Endothelial cell of umbilical vein (primary cell): ENCODE measurements around the gene CUX1. TPM values are rescaled to one million over a fixed set of nuclear protein-coding genes. Genes with fewer than 3 reads are reported as not detected.

Source experiments
- BruUV-seq: library from RNA; stranded (reverse); fragments of 400-500 nt; replicated peaks from 2 replicates; lab custom pipeline; 2021; lab: Mats Ljungman, UMichigan
- CTCF ChIA-PET: fragments of 300-600, 350-600 bp; sonication (Branson Sonifier 250); formaldehyde crosslinking; loops from one replicate; lab custom pipeline; 2021; ENCODE audit warnings: antibody characterized with exemption, inconsistent platforms; lab: Charles Lee
- POLR2A ChIA-PET: fragments of 300-600, 350-600 bp; sonication (Branson Sonifier 250); formaldehyde crosslinking; loops from one replicate; lab custom pipeline; 2021; ENCODE audit warnings: antibody characterized with exemption, inconsistent platforms; lab: Charles Lee
- DNase-seq: peaks from one replicate; pipeline ENCODE4 v3.0.0-alpha.2; 2011; ENCODE audit warnings: low read depth, low spot score
- FAIRE-seq: peaks from 2 replicates; lab custom pipeline; 2011; peaks lifted over from hg19 to GRCh38; lab: Jason Lieb, UNC
- H2AFZ ChIP-seq: 2 replicates; pipeline ENCODE4 v1.6.0; 2012; ENCODE audit warnings: low read depth, low read length, control low read depth, inconsistent platforms
- H3K27ac ChIP-seq: 2 replicates; pipeline ENCODE4 v1.5.1; 2011; ENCODE audit warnings: low read depth, mild to moderate bottlenecking, control low read depth, low read length, moderate library complexity; ENCODE audit not compliant: insufficient read depth
- H3K27me3 ChIP-seq, 2 experiments: 2 replicates each; pipeline versions ENCODE4 v1.6.0 to v1.6.1; 2011; ENCODE audit warnings: low read length in 2 of 2, mixed read lengths in 1 of 2; ENCODE audit not compliant: control insufficient read depth in 2 of 2, insufficient read depth in 2 of 2
- H3K36me3 ChIP-seq, 2 experiments: 2 replicates in 1 of 2; 3 replicates in 1 of 2; pipeline ENCODE4 v1.5.1; 2011; ENCODE audit warnings: low read length in 2 of 2, mild to moderate bottlenecking in 1 of 2, moderate library complexity in 1 of 2; ENCODE audit not compliant: control insufficient read depth in 2 of 2, insufficient read depth in 2 of 2; ENCODE audit errors: extremely low read depth in 1 of 2
- H3K4me1 ChIP-seq: 3 replicates; pipeline ENCODE4 v1.5.1; 2011; ENCODE audit warnings: mild to moderate bottlenecking, low read length; ENCODE audit not compliant: control insufficient read depth, insufficient read depth; ENCODE audit errors: extremely low read depth
- H3K4me2 ChIP-seq: 2 replicates; pipeline ENCODE4 v1.6.1; 2011; ENCODE audit warnings: low read length, control low read depth, mixed read lengths; ENCODE audit not compliant: insufficient read depth
- H3K4me3 ChIP-seq, 3 experiments: fragments of 200-600 bp in 1 of 3; sonication (generic), shearing (Covaris generic) in 1 of 3; replicated peaks in 1 of 3; 2 replicates each; pipeline ENCODE4 v1.5.1; 2011 to 2016; ENCODE audit warnings: control low read depth in 3 of 3, low read length in 3 of 3, mild to moderate bottlenecking in 2 of 3, inconsistent platforms in 1 of 3, low read depth in 1 of 3, moderate library complexity in 1 of 3; ENCODE audit not compliant: insufficient read depth in 1 of 3
- H3K79me2 ChIP-seq: 2 replicates; pipeline ENCODE4 v1.6.0; 2012; ENCODE audit warnings: low read length, inconsistent platforms; ENCODE audit not compliant: control insufficient read depth, insufficient read depth
- H3K9ac ChIP-seq: replicated peaks from 2 replicates; pipeline ENCODE3; 2011; ENCODE audit warnings: low read length, control low read depth; ENCODE audit not compliant: insufficient read depth; ENCODE audit errors: extremely low read depth
- H3K9me1 ChIP-seq: replicated peaks from 3 replicates; pipeline ENCODE4 v1.6.0; 2011; ENCODE audit warnings: mild to moderate bottlenecking, low read length; ENCODE audit not compliant: control insufficient read depth, insufficient read depth; ENCODE audit errors: extremely low read depth
- H3K9me3 ChIP-seq: replicated peaks from 2 replicates; pipeline ENCODE4 v1.5.1; 2012; ENCODE audit warnings: low read length, inconsistent platforms; ENCODE audit not compliant: control insufficient read depth, insufficient read depth
- H4K20me1 ChIP-seq: replicated peaks from 2 replicates; pipeline ENCODE3; 2011; ENCODE audit warnings: mild to moderate bottlenecking, low read length; ENCODE audit not compliant: control insufficient read depth, insufficient read depth; ENCODE audit errors: extremely low read depth
- CTCF ChIP-seq, 2 donors: IDR thresholded peaks; 1 replicate in 1 of 2; 2 replicates in 1 of 2; pipeline ENCODE4 v1.5.1; 2011; ENCODE audit warnings: low read length in 2 of 2, mild to moderate bottlenecking in 2 of 2, moderate library complexity in 2 of 2, control low read depth in 1 of 2, inconsistent platforms in 1 of 2, low read depth in 1 of 2; ENCODE audit not compliant: insufficient read depth in 1 of 2; ENCODE audit errors: extremely low read depth in 1 of 2
- EZH2 ChIP-seq: IDR thresholded peaks from 2 replicates; pipeline ENCODE4 v1.6.1; 2012; ENCODE audit warnings: borderline replicate concordance, low read depth, mild to moderate bottlenecking, moderate library complexity, low read length, inconsistent platforms; ENCODE audit not compliant: severe bottlenecking
- FOS ChIP-seq: IDR thresholded peaks from 2 replicates; pipeline ENCODE4 v1.6.1; 2011; ENCODE audit warnings: mild to moderate bottlenecking, low read length, moderate library complexity, borderline replicate concordance; ENCODE audit not compliant: insufficient read depth
- GATA2 ChIP-seq: IDR thresholded peaks from 2 replicates; pipeline ENCODE4 v1.7.0; 2011; ENCODE audit warnings: low read depth, mild to moderate bottlenecking, moderate library complexity, mixed read lengths, low read length; ENCODE audit not compliant: insufficient read length, insufficient read depth
- JUN ChIP-seq: IDR thresholded peaks from 2 replicates; pipeline ENCODE4 v1.6.1; 2011; ENCODE audit warnings: borderline replicate concordance, low read depth; ENCODE audit not compliant: insufficient read length, insufficient read depth
- MAX ChIP-seq: IDR thresholded peaks from 2 replicates; pipeline ENCODE4 v1.6.1; 2011; ENCODE audit not compliant: insufficient read depth, insufficient read length
- MYC ChIP-seq: IDR thresholded peaks from one replicate; pipeline ENCODE4 v1.6.1; 2011; ENCODE audit warnings: mild to moderate bottlenecking, low read depth, low read length
- POLR2A ChIP-seq: IDR thresholded peaks from 2 replicates; pipeline ENCODE4 v1.6.1; 2012; ENCODE audit warnings: low read depth, mild to moderate bottlenecking, control low read depth, low read length
- POLR2AphosphoS5 ChIP-seq: IDR thresholded peaks from 2 replicates; pipeline ENCODE4 v1.6.1; 2012; ENCODE audit warnings: low read depth, mild to moderate bottlenecking, control low read depth, low read length, moderate library complexity; ENCODE audit not compliant: insufficient read depth
- dilution Hi-C: fragments of 300-500 bp; cut with MboI; formaldehyde crosslinking; loops from one replicate; pipeline ENCODE4 v1.15.0; 2019; ENCODE audit warnings: low sequenced_read_pairs; ENCODE audit not compliant: extremely low pct_ligation_motif_present
- intact Hi-C: fragments of 100-400 bp; cut with micrococcal nuclease; formaldehyde crosslinking; loops from one replicate; pipeline ENCODE4 v1.10.0; 2022
- polyA plus RNA-seq, 4 experiments: library from polyadenylated mRNA; depleted of rRNA in 3 of 4; stranded (reverse) in 3 of 4; unstranded in 1 of 4; fragments of >200 nt; gene quantifications; 2 replicates each; pipeline versions ENCODE4 v1.2.1 to v1.2.3, GENCODE V29; 2011 to 2012; ENCODE audit warnings: missing spikeins in 1 of 4
- total RNA-seq: library from RNA; stranded (reverse); gene quantifications from 2 replicates; pipeline ENCODE4 v1.2.3, GENCODE V29; 2021

CUX1 gene
- total and polyA plus RNA-seq, 2 donors (not counting 3 experiments of a cell fraction or from before 2014, with no cell fraction given) = 13.8 to 49.8 TPM

GRCh38 chr7:101940830-101941229 is 123.4 kb downstream of the CUX1 start:
- BruUV-seq = no TSS peak
- no peak overlapping the region for H2AFZ ChIP-seq
- intact Hi-C loops = no loop called here

More at GRCh38 chr7:101940830-101941229, 123.4 kb downstream of the CUX1 start:
- no peak overlapping the region for H3K27ac ChIP-seq
- no peak overlapping the region for H3K9ac ChIP-seq
- no peaks in the 10 kb centered on the region for H3K79me2 ChIP-seq
- no peak overlapping the region for H3K4me2 ChIP-seq
- no peaks in the 10 kb centered on the region for H3K9me3 ChIP-seq
- H3K27me3 ChIP-seq = no peaks in the 10 kb centered on the region
- DNase-seq (no peak), FAIRE-seq (no peak)
- dilution Hi-C loops = no loop called here
- no peak overlapping the region for H3K4me3 ChIP-seq
- H4K20me1 ChIP-seq = no peaks in the 10 kb centered on the region
- TF ChIP-seq CTCF (IDR thresholded peaks at IDR 0.05; ENCODE audit: extremely low read depth in 1 of 2, insufficient read depth in 1 of 2, low read depth in 1 of 2, low read length in 2 of 2) (no peak), GATA2 (no peak), FOS (no peak), MYC (no peak), MAX (no peak), EZH2 (no peak), JUN (no peak), POLR2AphosphoS5 (no peak), POLR2A (no peak)
- ChIA-PET CTCF (interaction anchor here (0.7 kb wide), 1 partner anchor 398 kb away, joined by 3 read pairs; no protein-coding TSS in a partner anchor), POLR2A (no interaction called here)
- no peaks in the 10 kb centered on the region for H3K36me3 ChIP-seq
- H3K4me1 ChIP-seq = peaks cover 11% of the 10 kb centered on the region
- no peaks in the 10 kb centered on the region for H3K9me1 ChIP-seq
